ENCODE results near the gene SLC4A4.

GRCh38 chr4:71468116-71468710 lies 129.4 kb downstream of the SLC4A4 start:
- TF ChIP-seq CTCF (IDR thresholded peaks at IDR 0.05 in 4 of 5, conservative IDR thresholded peaks at IDR 0.05 in 1 of 5) (no peak), POLR2A (IDR thresholded peaks at IDR 0.05) (no peak)

All from gastrocnemius medialis (tissue), 4 donors.